ENCODE data around the gene NDUFS2.
A peak's percentile ranks its signal among the peaks of the same experiment; 100 is the strongest.

The NDUFS2 gene

GRCh38 chr1:161177112-161177935, 24.8 kb upstream of the NDUFS2 start, which contains the start of gene B4GALT3:
B4GALT3 (minus strand) TSS chr1:161177507; CDS start chr1:161176060, 1,447 bp downstream.
- DNase-seq (ENCODE audit: extremely low spot score): peak; percentile 99
- no peak for TF ChIP-seq NFRKB (IDR thresholded peaks at IDR 0.05)
- peak; percentile 95 for TF ChIP-seq L3MBTL2 (conservative IDR thresholded peaks at IDR 0.05)
- peak; percentile 69 for TF ChIP-seq ELF4 (IDR thresholded peaks at IDR 0.05)
- 0 out of 2 replicates have a peak, but pooled peaks have one; percentile 39 for TF ChIP-seq SP1 (IDR thresholded peaks at IDR 0.05)
- ChIA-PET POLR2A (interaction anchor here (0.7 to 1.8 kb wide), 6 partner anchors 11 to 43 kb away, joined by 3 to 14 read pairs (median 6); partner anchors contain the start of genes ADAMTS4, NDUFS2, PPOX and UFC1), CTCF (interaction anchor here (2.3 kb wide), 1 partner anchor 12 kb away, joined by 7 read pairs; the partner anchor contains the start of gene PPOX)

- ChIA-PET CTCF (no interaction called here), POLR2A (interaction anchor here (1.7 to 1.8 kb wide), 2 partner anchors 11 to 20 kb away, joined by 7 to 14 read pairs; partner anchors contain the start of genes ADAMTS4 and PPOX)
- TF ChIP-seq FOXM1 (IDR thresholded peaks at IDR 0.05; ENCODE audit: borderline replicate concordance) (no peak), ZNF384 (IDR thresholded peaks at IDR 0.05) (no peak), HDGF (IDR thresholded peaks at IDR 0.05; ENCODE audit: borderline replicate concordance) (no peak), FOXA1 (IDR thresholded peaks at IDR 0.05) (no peak), BHLHE40 (IDR thresholded peaks at IDR 0.05; ENCODE audit: borderline replicate concordance) (no peak), LEF1 (IDR thresholded peaks at IDR 0.05; ENCODE audit: borderline replicate concordance) (no peak), NFRKB (IDR thresholded peaks at IDR 0.05) (no peak), PKNOX1 (IDR thresholded peaks at IDR 0.05) (no peak), ELF4 (IDR thresholded peaks at IDR 0.05) (no peak), TARDBP (IDR thresholded peaks at IDR 0.05) (no peak), FOXK2 (IDR thresholded peaks at IDR 0.05) (no peak), SP1 (IDR thresholded peaks at IDR 0.05) (no peak)
- DNase-seq (ENCODE audit: extremely low spot score): no peak
These were observed 24.3 kb upstream of the NDUFS2 start for GRCh38 chr1:161177936-161178244.

- no peak for DNase-seq (ENCODE audit: extremely low spot score)
- POLR2A ChIA-PET: no interaction called here
- no peak for TF ChIP-seq LEF1 (IDR thresholded peaks at IDR 0.05; ENCODE audit: borderline replicate concordance)
- no peak for TF ChIP-seq ARNT (IDR thresholded peaks at IDR 0.05)
- no peak for TF ChIP-seq HDGF (IDR thresholded peaks at IDR 0.05; ENCODE audit: borderline replicate concordance)
- no peak for TF ChIP-seq SUZ12 (IDR thresholded peaks at IDR 0.05)
- no peak for TF ChIP-seq CTBP1 (IDR thresholded peaks at IDR 0.05; ENCODE audit: borderline replicate concordance)
- TF ChIP-seq FOXA1 (IDR thresholded peaks at IDR 0.05): no peak
- TF ChIP-seq ZNF384 (IDR thresholded peaks at IDR 0.05): no peak
- CTCF ChIA-PET: interaction anchor here (0.6 to 0.7 kb wide), 2 partner anchors 25 to 561 kb away, joined by 4 read pairs; no protein-coding TSS in a partner anchor
These were observed 22.5 kb upstream of the NDUFS2 start for GRCh38 chr1:161179698-161180097.

- CTCF ChIA-PET: no interaction called here
- no peak for DNase-seq (ENCODE audit: extremely low spot score)
- POLR2A ChIA-PET: no interaction called here
- TF ChIP-seq ZNF384 (IDR thresholded peaks at IDR 0.05) (no peak), PKNOX1 (IDR thresholded peaks at IDR 0.05) (no peak), BHLHE40 (IDR thresholded peaks at IDR 0.05; ENCODE audit: borderline replicate concordance) (no peak), SP1 (IDR thresholded peaks at IDR 0.05) (no peak), FOXK2 (IDR thresholded peaks at IDR 0.05) (no peak), NFRKB (IDR thresholded peaks at IDR 0.05) (no peak), CTBP1 (IDR thresholded peaks at IDR 0.05; ENCODE audit: borderline replicate concordance) (no peak), L3MBTL2 (conservative IDR thresholded peaks at IDR 0.05) (no peak), SUZ12 (IDR thresholded peaks at IDR 0.05) (no peak), ARNT (IDR thresholded peaks at IDR 0.05) (no peak), FOXM1 (IDR thresholded peaks at IDR 0.05; ENCODE audit: borderline replicate concordance) (no peak), TARDBP (IDR thresholded peaks at IDR 0.05) (no peak), HDGF (IDR thresholded peaks at IDR 0.05; ENCODE audit: borderline replicate concordance) (no peak), FOXA1 (IDR thresholded peaks at IDR 0.05) (no peak), LEF1 (IDR thresholded peaks at IDR 0.05; ENCODE audit: borderline replicate concordance) (no peak), ELF4 (IDR thresholded peaks at IDR 0.05) (no peak)
These were observed 21.5 kb upstream of the NDUFS2 start for GRCh38 chr1:161180639-161181038.

GRCh38 chr1:161182214-161182613, 20.0 kb upstream of the NDUFS2 start:
- TF ChIP-seq NFRKB (IDR thresholded peaks at IDR 0.05) (no peak), CTBP1 (IDR thresholded peaks at IDR 0.05; ENCODE audit: borderline replicate concordance) (no peak), ZNF384 (IDR thresholded peaks at IDR 0.05) (no peak), SP1 (IDR thresholded peaks at IDR 0.05) (no peak), BHLHE40 (IDR thresholded peaks at IDR 0.05; ENCODE audit: borderline replicate concordance) (no peak), FOXM1 (IDR thresholded peaks at IDR 0.05; ENCODE audit: borderline replicate concordance) (no peak), ARNT (IDR thresholded peaks at IDR 0.05) (no peak)
- ChIA-PET CTCF (no interaction called here), POLR2A (interaction anchor here (1.5 kb wide), 1 partner anchor 29 kb away, joined by 5 read pairs; the partner anchor contains the start of gene UFC1)

GRCh38 chr1:161185282-161185682, 16.9 kb upstream of the NDUFS2 start:
- TF ChIP-seq CTBP1 (IDR thresholded peaks at IDR 0.05; ENCODE audit: borderline replicate concordance) (no peak), BHLHE40 (IDR thresholded peaks at IDR 0.05; ENCODE audit: borderline replicate concordance) (no peak), SP1 (IDR thresholded peaks at IDR 0.05) (no peak), SUZ12 (IDR thresholded peaks at IDR 0.05) (no peak), FOXA1 (IDR thresholded peaks at IDR 0.05) (no peak), FOXK2 (IDR thresholded peaks at IDR 0.05) (no peak), TARDBP (IDR thresholded peaks at IDR 0.05) (no peak), ZNF384 (IDR thresholded peaks at IDR 0.05) (no peak), PKNOX1 (IDR thresholded peaks at IDR 0.05) (no peak), FOXM1 (IDR thresholded peaks at IDR 0.05; ENCODE audit: borderline replicate concordance) (no peak), ARNT (IDR thresholded peaks at IDR 0.05) (no peak), NFRKB (IDR thresholded peaks at IDR 0.05) (no peak), LEF1 (IDR thresholded peaks at IDR 0.05; ENCODE audit: borderline replicate concordance) (no peak), HDGF (IDR thresholded peaks at IDR 0.05; ENCODE audit: borderline replicate concordance) (no peak), ELF4 (IDR thresholded peaks at IDR 0.05) (no peak), L3MBTL2 (conservative IDR thresholded peaks at IDR 0.05) (no peak)
- ChIA-PET POLR2A (no interaction called here), CTCF (no interaction called here)
- DNase-seq (ENCODE audit: extremely low spot score): no peak

More at GRCh38 chr1:161182214-161182613, 20.0 kb upstream of the NDUFS2 start:
- DNase-seq (ENCODE audit: extremely low spot score): no peak

All from HEK293T (cell line).